GM21423 (cell line): Measurements from ENCODE around the gene COA1.
A peak's percentile ranks its signal among the peaks of the same experiment; 100 is the strongest.
"Not testable (repeated sequence)": the region's sequence is repeated elsewhere in the genome, so short reads cannot be mapped to it uniquely, and the experiment has no call there.

ENCODE experiments used
- ATAC-seq: cut with Tn5 transposase; IDR thresholded peaks from one replicate; pipeline ENCODE4 v1.9.1; 2021; ENCODE audit warnings: mild to moderate bottlenecking, moderate library complexity; ENCODE audit not compliant: unreplicated experiment

The COA1 gene, protein sequence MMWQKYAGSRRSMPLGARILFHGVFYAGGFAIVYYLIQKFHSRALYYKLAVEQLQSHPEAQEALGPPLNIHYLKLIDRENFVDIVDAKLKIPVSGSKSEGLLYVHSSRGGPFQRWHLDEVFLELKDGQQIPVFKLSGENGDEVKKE

DNA sequence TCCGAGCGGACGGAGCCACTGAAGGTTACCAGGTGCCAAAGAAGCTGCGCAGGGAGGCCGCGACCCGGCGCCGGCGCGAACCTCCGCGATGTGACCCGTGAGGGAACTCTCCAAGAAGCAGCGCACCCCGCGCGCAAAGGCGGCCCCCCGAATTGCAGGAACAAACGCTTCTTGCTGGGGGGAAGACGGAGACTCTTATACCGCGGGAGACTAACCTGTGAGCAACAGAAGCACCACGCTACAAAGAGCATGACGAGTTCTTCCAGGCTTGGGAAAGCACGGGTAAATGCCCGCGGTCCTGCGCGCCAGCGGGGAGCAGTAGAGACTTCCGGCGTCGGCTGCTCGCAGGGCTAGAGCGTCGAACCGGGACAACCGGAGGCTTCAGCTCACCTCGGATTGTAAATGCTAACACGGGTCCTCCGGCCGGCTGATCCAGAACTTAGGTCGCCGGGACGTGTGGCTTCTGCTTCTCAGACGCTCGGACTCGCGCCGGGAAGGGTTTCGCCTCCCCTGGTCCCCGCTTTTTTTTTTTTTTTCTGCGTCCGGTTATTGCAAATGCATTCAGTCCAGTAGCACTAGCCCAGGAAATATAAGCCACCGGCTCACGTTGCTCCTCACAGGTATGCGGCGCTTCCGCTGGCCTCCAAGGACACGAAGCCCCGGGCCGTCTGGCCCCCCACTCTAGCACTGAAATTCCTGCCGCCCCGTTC lies at the start of gene COA1:
Gene COA1, minus strand, starts transcription at position 310 of the 710 bp plus-strand sequence. CDS start 80,909 bp downstream, outside the sequence.
- ATAC-seq = peak; percentile 85

- ATAC-seq = not testable (repeated sequence)
Measured at GRCh38 chr7:43778293-43779044, 49.1 kb upstream of the COA1 start.

GRCh38 chr7:43775255-43775654 lies 45.9 kb upstream of the COA1 start:
- ATAC-seq = not testable (repeated sequence)

GRCh38 chr7:43773268-43773667 lies 43.9 kb upstream of the COA1 start:
- ATAC-seq = not testable (repeated sequence)

DNA sequence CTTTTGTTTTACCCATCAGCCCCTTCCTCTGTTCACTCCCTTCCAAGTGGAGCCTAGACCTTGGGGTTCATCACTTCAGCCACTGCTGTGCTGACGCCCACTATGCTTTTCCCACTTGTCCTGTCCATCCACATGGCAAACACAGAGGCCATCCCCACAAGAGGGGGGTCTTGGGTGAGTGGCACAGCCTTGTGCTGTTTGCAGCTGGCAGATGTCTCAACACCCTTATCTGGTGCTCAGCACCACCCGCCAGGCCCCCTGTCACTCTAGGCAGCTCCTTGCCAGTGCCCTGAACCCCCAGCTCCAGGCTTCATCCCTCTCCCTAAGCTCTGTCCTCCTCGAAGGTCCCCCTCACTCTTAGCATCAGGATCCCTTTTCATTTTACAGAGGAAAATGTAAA lies 42.2 kb upstream of the COA1 start:
- ATAC-seq = no peak

- ATAC-seq = no peak
Measured at GRCh38 chr7:43771128-43771527, 41.8 kb upstream of the COA1 start.

- no peak for ATAC-seq
Measured at GRCh38 chr7:43769791-43770465, 40.6 kb upstream of the COA1 start.

DNA sequence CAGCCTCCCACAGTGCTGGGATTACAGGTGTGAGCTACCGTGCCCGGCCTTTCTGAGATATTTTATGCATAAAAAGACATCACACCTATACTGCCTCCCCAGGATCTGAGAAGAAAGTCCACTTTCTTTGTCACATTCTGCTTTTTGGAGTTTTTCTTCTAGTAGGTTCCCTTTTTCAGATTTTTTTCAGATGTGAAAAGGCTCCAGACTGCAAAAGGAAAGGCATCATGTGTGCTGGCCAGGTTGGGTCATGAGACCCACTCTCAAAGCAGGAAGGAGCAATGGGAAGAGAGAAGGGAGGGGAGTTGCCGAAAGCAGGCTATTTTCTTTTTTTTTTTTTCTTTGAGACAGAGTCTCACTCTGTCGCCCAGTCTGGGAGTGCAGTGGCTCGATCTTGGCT lies 40.0 kb upstream of the COA1 start:
- no peak for ATAC-seq

GRCh38 chr7:43768887-43769272 lies 39.6 kb upstream of the COA1 start:
- ATAC-seq = no peak

GRCh38 chr7:43768201-43768886 lies 39.0 kb upstream of the COA1 start:
- ATAC-seq = no peak

GRCh38 chr7:43767311-43767710 lies 38.0 kb upstream of the COA1 start:
- no peak for ATAC-seq

GRCh38 chr7:43766564-43766963 lies 37.2 kb upstream of the COA1 start:
- ATAC-seq = no peak

DNA sequence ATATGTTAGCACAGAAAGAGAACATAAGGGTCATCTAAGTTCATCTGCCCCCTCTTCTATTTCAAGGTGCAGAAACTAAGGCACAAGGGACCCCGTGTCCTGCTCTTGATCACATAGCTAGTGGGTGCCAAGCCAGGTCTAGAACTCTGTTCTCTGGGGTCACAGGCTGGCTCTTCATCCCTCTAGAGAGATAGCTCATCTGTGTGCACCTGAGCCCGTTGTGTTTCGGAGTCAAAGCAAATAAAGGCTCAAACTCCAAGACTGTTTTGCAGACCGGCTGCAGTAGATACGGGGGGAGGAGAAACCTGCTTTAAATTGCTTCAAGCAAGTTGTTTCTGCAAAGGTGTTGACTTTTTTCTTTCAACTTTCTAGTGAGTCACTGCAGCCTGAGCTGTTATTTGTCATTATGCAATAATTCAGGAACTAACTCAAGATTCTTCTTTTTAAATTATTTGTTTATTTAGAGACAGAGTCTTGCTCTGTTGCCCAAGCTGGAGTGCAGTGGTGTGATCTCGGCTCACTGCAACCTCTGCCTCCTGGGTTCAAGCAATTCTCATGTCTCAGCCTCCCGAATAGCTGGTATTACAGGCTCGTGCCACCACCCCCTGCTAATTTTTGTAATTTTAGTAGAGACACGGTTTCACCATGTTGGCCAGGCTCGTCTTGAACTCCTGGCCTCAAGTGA lies 35.6 kb upstream of the COA1 start:
- no peak for ATAC-seq

DNA sequence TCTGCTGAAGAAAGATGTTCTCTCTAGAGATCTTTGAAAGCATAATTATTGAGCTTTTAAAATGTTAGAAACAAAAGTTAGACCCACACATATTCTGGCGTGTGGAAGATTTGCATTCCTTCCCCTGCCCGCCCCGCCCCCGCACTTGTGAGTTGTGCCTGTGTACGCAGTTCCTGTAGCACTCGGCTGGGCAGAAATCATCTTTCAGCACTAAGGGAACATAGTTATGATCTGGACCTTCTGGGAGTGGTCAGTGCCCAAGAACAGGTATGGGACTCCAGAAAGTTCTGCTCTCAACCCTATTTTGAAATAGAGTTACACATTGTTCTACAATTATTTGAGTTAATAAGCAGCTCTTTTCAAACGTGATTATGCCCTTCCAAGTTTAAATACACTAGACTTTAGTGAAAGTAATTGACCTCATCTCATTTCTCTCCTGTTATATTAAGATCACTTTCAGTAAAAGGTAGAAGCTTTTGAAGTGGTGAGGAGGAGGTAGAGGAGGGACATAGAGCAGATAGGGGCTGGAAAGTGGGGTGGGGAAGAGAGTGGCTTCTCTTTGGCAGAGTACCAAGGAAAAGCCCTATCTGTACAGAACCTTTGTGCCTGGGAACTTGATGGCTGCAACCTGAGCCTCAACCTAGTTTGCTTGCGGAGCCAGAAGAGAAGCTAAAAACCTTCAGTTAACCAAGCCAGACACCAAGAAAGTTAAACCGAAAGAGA lies 34.9 kb upstream of the COA1 start:
- no peak for ATAC-seq

DNA sequence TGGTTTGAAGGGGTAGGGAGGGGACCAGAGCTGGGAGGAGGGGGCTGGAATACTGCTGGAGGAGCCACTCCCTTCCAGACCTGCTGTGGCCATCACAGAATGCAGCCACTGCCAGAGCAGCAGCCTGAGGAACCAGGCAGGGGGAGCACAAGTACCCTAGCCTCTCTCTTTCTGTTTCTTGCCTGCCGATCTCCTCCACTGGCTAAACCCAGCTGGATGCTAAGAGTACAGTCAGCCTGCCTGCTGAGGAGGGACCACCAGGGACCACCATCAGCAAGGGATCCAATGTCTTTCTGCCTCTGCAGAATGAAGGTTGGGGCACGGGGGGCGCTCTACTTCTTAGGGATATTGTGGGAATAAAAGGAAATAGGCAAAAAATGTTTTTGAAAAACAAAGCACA lies 33.9 kb upstream of the COA1 start:
- no peak for ATAC-seq

DNA sequence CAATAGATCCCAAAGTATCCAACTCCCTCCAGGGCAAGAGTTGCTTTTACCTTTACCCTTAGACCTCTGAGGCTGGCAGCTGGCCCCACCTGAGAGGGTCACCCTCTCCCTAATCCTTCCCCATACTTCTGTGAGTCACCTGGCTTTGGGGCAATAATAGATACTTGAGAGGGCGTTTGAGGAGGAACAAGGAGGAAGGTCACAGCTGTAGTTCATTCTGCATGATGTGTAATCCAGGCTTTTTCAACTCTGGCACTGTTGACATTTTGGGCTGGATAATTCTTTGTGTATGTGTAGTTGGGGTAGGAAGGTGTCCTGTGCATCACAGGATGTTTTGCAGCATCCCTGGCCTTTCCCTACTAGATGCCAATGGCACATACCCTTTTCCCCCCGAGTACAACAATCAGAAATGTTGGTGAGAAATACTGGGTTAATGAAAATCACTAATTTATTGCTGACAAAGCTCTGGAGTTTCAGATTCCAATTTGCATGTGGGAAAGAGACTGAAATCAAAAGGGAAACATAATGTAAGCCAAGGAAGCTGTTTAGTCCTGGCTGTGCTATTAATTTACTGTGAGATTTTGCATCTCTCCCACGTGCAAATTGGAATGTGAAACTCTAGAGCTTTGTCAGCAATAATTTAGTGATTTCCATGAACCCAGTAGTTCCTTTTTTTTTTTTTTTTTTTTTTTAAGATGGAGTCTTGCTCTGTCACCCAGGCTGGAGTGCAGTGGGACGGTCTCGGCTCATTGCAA lies 32.8 kb upstream of the COA1 start:
- ATAC-seq = no peak

DNA sequence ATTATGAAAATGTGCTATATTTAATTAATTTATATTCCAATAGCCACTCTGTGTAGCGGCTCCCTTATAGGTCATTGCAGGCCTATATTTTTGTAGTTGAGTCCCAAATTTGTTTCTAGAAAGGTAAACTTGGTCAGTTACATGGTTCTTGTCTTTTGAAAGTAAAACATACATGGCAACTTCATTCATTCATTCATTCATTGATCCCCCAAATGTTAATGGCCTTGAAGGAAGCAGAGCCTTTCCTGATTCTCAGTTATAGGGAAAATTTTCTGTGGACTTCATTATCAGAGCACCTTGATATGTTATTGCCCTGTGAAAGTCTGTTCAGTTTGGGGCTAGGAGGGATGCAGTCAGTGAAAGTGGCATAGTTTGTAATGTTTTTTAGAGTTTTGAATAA lies 32.1 kb upstream of the COA1 start:
- no peak for ATAC-seq

DNA sequence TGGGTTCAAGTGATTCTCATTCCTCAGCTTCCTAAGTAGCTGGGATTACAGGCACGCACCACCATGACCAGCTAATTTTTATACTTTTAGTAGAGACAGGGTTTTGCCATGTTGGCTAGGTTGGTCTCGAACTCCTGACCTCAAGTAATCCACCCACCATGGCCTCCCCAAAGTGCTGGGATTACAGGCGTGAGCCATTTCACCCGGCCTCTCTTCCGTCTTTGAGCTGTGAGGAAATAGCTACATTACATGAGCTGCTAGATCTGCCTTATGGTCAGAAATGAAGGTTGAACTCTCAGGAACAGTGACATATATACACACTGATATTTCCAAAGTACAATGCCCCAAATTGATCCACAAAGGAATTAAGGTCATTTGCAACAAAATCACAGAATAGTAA lies 31.5 kb upstream of the COA1 start:
- ATAC-seq = no peak
